HL-60 (cell line): ENCODE results near the gene ALPK3.

Experiments
- DNase-seq, 2 experiments: peaks; one replicate each; pipeline ENCODE4 v3.0.0-alpha.2; 2010 to 2020; ENCODE audit warnings: low read depth in 1 of 2, low spot score in 1 of 2
- H3K27ac ChIP-seq: fragments of 250-450 bp; sonication (Bioruptor Pico); replicated peaks from 2 replicates; pipeline ENCODE4 v1.5.1; 2020; ENCODE audit warnings: mild to moderate bottlenecking, moderate library complexity
- H3K27me3 ChIP-seq: fragments of 250-450 bp; sonication (Bioruptor Pico); 2 replicates; pipeline ENCODE4 v1.5.1; 2021; ENCODE audit warnings: mild to moderate bottlenecking, moderate library complexity; ENCODE audit not compliant: insufficient read depth, poor library complexity, severe bottlenecking
- H3K4me3 ChIP-seq: replicated peaks from 2 replicates; pipeline ENCODE4 v1.5.1; 2011; ENCODE audit warnings: mild to moderate bottlenecking, control low read depth, low read length; ENCODE audit not compliant: insufficient read depth
- CTCF ChIP-seq: IDR thresholded peaks from one replicate; pipeline ENCODE4 v1.5.1; 2011; ENCODE audit warnings: low read length, control low read depth, inconsistent platforms; ENCODE audit not compliant: insufficient read depth
- GABPA ChIP-seq: IDR thresholded peaks from 2 replicates; pipeline ENCODE4 v1.6.1; 2012; ENCODE audit warnings: low read depth
- POLR2AphosphoS5 ChIP-seq: IDR thresholded peaks from 2 replicates; pipeline ENCODE4 v1.6.1; 2012; ENCODE audit warnings: low read depth
- REST ChIP-seq: IDR thresholded peaks from 2 replicates; pipeline ENCODE4 v1.6.1; 2012; ENCODE audit warnings: low read depth; ENCODE audit not compliant: insufficient replicate concordance
- SPI1 ChIP-seq: IDR thresholded peaks from 2 replicates; pipeline ENCODE4 v1.6.1; 2012; ENCODE audit warnings: low read depth, mild to moderate bottlenecking, borderline replicate concordance

The ALPK3 gene

GRCh38 chr15:84811828-84812227 is 5.3 kb upstream of the ALPK3 start:
- DNase-seq = no peak
- TF ChIP-seq CTCF = no peak
- TF ChIP-seq SPI1 = no peak
- no peak for TF ChIP-seq REST
- no peak for TF ChIP-seq POLR2AphosphoS5
- TF ChIP-seq GABPA = no peak
- H3K4me3 ChIP-seq = no peak overlapping the region
- H3K27me3 ChIP-seq = no peaks in the 10 kb centered on the region
- H3K27ac ChIP-seq = no peak overlapping the region

- Histone ChIP-seq H3K27me3 (no peaks in the 10 kb centered on the region), H3K27ac (no peak overlapping the region), H3K4me3 (no peak overlapping the region)
- no peak for DNase-seq
- TF ChIP-seq GABPA (no peak), POLR2AphosphoS5 (no peak), SPI1 (no peak), REST (no peak), CTCF (no peak)
Measured at GRCh38 chr15:84812842-84813241, 4.3 kb upstream of the ALPK3 start.

- no peak for TF ChIP-seq GABPA
- TF ChIP-seq CTCF = no peak
- TF ChIP-seq REST = no peak
- no peak for TF ChIP-seq POLR2AphosphoS5
- no peak for TF ChIP-seq SPI1
- H3K27ac ChIP-seq = no peak overlapping the region
- no peak for DNase-seq
- no peak overlapping the region for H3K4me3 ChIP-seq
- no peaks in the 10 kb centered on the region for H3K27me3 ChIP-seq
Measured at GRCh38 chr15:84813435-84813834, 3.7 kb upstream of the ALPK3 start.
